GM12892 (cell line): Measurements from ENCODE around the gene UTP18.

Experiments
- POLR2A ChIP-seq: IDR thresholded peaks from 2 replicates; pipeline ENCODE4 v1.6.1; 2011; ENCODE audit warnings: low read depth, low read length, control low read depth
- POLR2AphosphoS5 ChIP-seq: IDR thresholded peaks from 2 replicates; pipeline ENCODE4 v1.6.1; 2011; ENCODE audit warnings: low read depth, low read length, control low read depth
- TAF1 ChIP-seq: IDR thresholded peaks from 2 replicates; pipeline ENCODE4 v1.6.1; 2011; ENCODE audit warnings: low read depth, mild to moderate bottlenecking, control low read depth, low read length, borderline replicate concordance

- TF ChIP-seq POLR2A (no peak), TAF1 (no peak), POLR2AphosphoS5 (no peak)
These were observed 27.1 kb downstream of the UTP18 start for GRCh38 chr17:51287412-51287811.
